Measurements from ENCODE around the gene LYPD6. TPM values are rescaled to one million over a fixed set of nuclear protein-coding genes. Genes with fewer than 3 reads are reported as not detected.
A peak's percentile ranks its signal among the peaks of the same experiment; 100 is the strongest.

Gene LYPD6
- polyA plus RNA-seq, 1 donor, result 5.4 TPM

DNA sequence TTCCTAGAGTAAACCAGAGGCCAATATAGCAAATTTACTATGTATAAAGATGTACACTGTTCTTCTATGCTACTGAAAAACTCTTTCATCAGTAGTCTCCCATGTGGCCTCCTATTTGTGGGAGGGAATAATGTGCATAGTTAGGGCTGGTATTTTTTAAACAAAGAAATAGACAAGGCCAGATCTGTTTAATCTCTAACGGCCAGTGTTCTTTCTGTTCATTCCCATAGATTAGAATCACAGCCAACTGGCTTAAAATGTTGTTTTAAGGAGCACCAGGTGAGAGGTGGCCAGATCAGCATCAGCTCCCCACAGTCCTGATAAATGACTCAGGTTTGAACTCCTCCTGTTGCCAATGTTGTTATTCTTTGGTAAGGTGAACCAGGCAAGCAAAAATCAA lies 12.1 kb downstream of the LYPD6 start:
- Histone ChIP-seq H3K27ac (ENCODE audit: low read length) (no peak overlapping the region), H3K9me3 (ENCODE audit: control insufficient read depth, low read depth, low read length) (no peaks in the 10 kb centered on the region), H3K4me1 (ENCODE audit: control insufficient read depth, insufficient read depth, low read length) (peaks cover 2% of the 10 kb centered on the region), H3K36me3 (ENCODE audit: control insufficient read depth, insufficient read depth, low read length) (no peaks in the 10 kb centered on the region), H3K27me3 (ENCODE audit: control insufficient read depth, insufficient read depth, low read length) (no peaks in the 10 kb centered on the region), H3K4me3 (ENCODE audit: low read length) (no peak overlapping the region)
- no CpG with 5 or more reads among the region's 1 CpG for WGBS (ENCODE audit: insufficient coverage, low lambda C conversion rate)
- DNase-seq, result no peak

DNA sequence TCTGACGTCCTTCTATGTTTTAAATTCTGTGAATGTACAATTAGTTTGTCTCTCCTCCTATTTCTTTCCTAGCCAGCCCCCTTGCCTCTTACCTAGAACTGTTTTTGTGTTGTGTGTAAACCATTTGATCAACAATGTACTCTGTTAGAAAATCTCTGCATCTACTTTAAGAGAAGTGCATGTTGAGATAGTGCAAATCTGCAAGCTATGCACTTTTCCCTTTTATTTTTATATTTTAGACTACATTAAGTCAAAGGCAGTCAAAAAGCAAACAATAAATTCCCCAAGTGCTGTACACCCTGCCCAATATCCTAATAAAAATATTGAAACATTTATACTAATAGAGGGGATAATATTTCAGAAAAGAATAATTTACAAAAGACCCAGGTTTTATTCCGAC lies 13.7 kb downstream of the LYPD6 start:
- H3K27me3 ChIP-seq (ENCODE audit: control insufficient read depth, insufficient read depth, low read length), result no peaks in the 10 kb centered on the region
- H3K27ac ChIP-seq (ENCODE audit: low read length), result no peak overlapping the region
- DNase-seq, result no peak
- H3K4me3 ChIP-seq (ENCODE audit: low read length), result no peak overlapping the region
- H3K4me1 ChIP-seq (ENCODE audit: control insufficient read depth, insufficient read depth, low read length), result no peaks in the 10 kb centered on the region
- no peaks in the 10 kb centered on the region for H3K9me3 ChIP-seq (ENCODE audit: control insufficient read depth, low read depth, low read length)
- no peaks in the 10 kb centered on the region for H3K36me3 ChIP-seq (ENCODE audit: control insufficient read depth, insufficient read depth, low read length)
- 100% methylated on average over 2 of the region's 2 CpGs for WGBS (ENCODE audit: insufficient coverage, low lambda C conversion rate)

DNA sequence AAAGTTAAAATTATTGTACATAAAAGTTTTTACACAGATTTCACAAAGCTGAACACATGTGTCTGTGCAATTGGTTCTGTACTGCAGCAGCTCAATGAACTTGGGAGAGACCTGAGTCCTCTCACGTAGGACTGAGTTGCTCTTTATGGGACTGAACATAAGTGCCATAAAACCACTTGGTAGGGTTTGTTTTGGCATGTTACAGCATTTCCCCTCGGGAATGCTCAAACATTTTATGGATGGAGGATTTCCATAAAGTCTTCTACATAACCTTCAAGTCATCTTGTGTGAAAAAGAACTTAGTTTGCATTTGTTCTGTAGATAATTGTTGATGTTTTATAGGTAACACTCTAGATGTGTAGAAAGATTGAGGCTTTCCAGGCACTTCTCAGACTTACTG lies 15.9 kb downstream of the LYPD6 start:
- Histone ChIP-seq H3K27me3 (ENCODE audit: control insufficient read depth, insufficient read depth, low read length) (no peaks in the 10 kb centered on the region), H3K4me1 (ENCODE audit: control insufficient read depth, insufficient read depth, low read length) (no peaks in the 10 kb centered on the region), H3K27ac (ENCODE audit: low read length) (no peak overlapping the region), H3K36me3 (ENCODE audit: control insufficient read depth, insufficient read depth, low read length) (no peaks in the 10 kb centered on the region), H3K9me3 (ENCODE audit: control insufficient read depth, low read depth, low read length) (no peaks in the 10 kb centered on the region), H3K4me3 (ENCODE audit: low read length) (no peak overlapping the region)
- WGBS (ENCODE audit: insufficient coverage, low lambda C conversion rate), result 100% methylated on average over 1 of the region's 2 CpGs
- no peak for DNase-seq

DNA sequence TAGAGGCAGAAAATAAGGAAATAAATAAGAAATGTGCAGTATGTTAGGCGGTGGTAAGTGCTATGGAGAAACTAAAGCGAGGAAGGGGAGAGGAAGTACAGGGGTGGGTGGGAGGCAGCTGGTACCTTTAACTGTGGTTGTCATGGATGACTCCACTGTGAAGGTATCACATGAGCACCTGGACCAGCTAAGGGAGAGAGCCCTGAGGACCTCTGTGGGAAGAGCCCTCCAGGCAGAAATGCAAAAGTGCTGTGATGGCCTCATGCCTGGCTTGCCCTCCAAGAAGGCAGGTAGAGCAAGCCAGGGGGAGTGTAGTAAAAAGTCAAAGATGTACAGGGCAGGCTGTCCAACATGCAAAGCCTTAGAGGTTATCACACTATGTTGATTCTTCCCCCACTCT lies 17.9 kb downstream of the LYPD6 start:
- Histone ChIP-seq H3K4me3 (ENCODE audit: low read length) (no peak overlapping the region), H3K9me3 (ENCODE audit: control insufficient read depth, low read depth, low read length) (no peaks in the 10 kb centered on the region), H3K27ac (ENCODE audit: low read length) (no peak overlapping the region), H3K36me3 (ENCODE audit: control insufficient read depth, insufficient read depth, low read length) (no peaks in the 10 kb centered on the region), H3K27me3 (ENCODE audit: control insufficient read depth, insufficient read depth, low read length) (no peaks in the 10 kb centered on the region), H3K4me1 (ENCODE audit: control insufficient read depth, insufficient read depth, low read length) (no peaks in the 10 kb centered on the region)
- no peak for DNase-seq
- no CpG with 5 or more reads among the region's 2 CpGs for WGBS (ENCODE audit: insufficient coverage, low lambda C conversion rate)

DNA sequence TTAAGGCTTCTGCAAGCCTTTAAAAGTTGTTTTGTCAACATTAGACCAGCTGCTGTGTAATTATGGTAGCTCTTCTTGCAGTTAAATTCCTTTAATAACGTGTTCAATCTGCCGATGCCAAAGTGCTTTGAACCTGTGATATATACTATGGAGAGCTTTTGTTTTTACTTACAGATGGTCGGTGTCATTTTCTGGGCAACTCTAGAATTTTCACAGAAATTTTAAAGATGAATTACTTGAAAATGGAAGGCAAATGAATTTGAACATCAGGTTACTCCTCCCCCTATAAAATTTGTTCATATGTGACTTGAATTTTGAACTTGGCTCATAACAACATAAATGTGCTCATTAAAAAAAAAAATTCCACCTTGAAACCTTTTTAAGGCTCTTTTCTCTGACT lies 23.0 kb downstream of the LYPD6 start:
- Histone ChIP-seq H3K36me3 (ENCODE audit: control insufficient read depth, insufficient read depth, low read length) (no peaks in the 10 kb centered on the region), H3K4me3 (ENCODE audit: low read length) (no peak overlapping the region), H3K9me3 (ENCODE audit: control insufficient read depth, low read depth, low read length) (no peaks in the 10 kb centered on the region), H3K4me1 (ENCODE audit: control insufficient read depth, insufficient read depth, low read length) (peaks cover 10% of the 10 kb centered on the region), H3K27ac (ENCODE audit: low read length) (no peak overlapping the region), H3K27me3 (ENCODE audit: control insufficient read depth, insufficient read depth, low read length) (no peaks in the 10 kb centered on the region)
- DNase-seq, result no peak
- 84% methylated on average over 3 of the region's 3 CpGs for whole genome bisulfite sequencing (ENCODE audit: insufficient coverage, low lambda C conversion rate)

DNA sequence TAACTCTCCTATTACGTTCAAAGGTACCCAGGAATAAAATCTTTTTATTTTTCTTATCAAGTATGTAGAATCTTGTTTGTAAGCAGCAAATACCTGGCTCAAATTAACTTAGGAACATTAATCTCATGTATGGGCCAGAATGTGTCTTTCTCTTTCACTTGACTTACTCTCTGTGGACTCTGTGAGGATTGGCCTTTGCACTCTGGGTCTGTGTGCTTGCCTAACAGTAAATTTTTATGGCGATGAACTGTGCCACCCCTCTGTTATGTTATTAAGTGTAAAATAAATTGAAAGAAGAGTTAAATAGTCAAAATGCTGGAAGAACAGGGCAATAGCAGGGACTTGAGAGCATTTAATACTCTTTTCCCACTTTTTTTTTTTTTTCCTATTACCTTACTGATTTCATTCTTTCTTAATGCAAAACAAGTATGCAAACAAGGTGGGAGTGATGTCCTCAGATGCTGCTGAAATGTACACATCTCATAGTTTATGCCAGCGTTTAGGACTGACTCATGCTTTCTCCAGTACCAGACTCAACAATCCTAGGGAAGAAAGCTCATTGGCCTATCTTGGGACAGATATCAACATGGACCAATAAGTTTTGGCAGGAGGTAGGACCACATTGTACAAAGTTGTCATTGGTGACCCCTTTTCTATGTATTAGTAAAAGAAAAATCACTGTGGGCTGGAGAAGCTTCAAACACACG lies 25.5 kb downstream of the LYPD6 start:
- peak; percentile 64 to 89 for DNase-seq
- no peaks in the 10 kb centered on the region for H3K27me3 ChIP-seq (ENCODE audit: control insufficient read depth, insufficient read depth, low read length)
- no peaks in the 10 kb centered on the region for H3K36me3 ChIP-seq (ENCODE audit: control insufficient read depth, insufficient read depth, low read length)
- peak overlapping the region; percentile 51 for H3K27ac ChIP-seq (ENCODE audit: low read length)
- H3K4me1 ChIP-seq (ENCODE audit: control insufficient read depth, insufficient read depth, low read length), result peaks cover 10% of the 10 kb centered on the region
- 33% methylated on average over 1 of the region's 4 CpGs for WGBS (ENCODE audit: insufficient coverage, low lambda C conversion rate)
- H3K4me3 ChIP-seq (ENCODE audit: low read length), result no peak overlapping the region
- H3K9me3 ChIP-seq (ENCODE audit: control insufficient read depth, low read depth, low read length), result no peaks in the 10 kb centered on the region

DNA sequence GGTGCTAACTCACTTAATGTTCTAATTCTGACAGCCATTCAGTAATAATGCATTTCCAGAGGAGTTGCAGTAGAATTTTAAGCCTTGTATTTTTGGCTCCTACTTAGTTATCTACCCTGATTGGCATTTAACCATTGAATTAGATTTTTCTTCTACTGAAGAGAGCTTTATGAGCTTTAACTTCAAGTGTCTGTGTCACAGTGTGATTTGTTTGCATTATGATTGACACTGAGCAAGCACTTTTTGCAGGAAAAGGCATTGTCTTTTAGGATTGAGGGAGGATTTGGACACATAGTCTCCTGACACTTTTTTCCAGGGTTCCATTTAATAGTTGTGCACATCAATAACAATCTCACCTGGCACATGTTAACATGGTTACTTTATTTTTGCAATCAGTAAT lies 26.7 kb downstream of the LYPD6 start:
- no peaks in the 10 kb centered on the region for H3K27me3 ChIP-seq (ENCODE audit: control insufficient read depth, insufficient read depth, low read length)

DNA sequence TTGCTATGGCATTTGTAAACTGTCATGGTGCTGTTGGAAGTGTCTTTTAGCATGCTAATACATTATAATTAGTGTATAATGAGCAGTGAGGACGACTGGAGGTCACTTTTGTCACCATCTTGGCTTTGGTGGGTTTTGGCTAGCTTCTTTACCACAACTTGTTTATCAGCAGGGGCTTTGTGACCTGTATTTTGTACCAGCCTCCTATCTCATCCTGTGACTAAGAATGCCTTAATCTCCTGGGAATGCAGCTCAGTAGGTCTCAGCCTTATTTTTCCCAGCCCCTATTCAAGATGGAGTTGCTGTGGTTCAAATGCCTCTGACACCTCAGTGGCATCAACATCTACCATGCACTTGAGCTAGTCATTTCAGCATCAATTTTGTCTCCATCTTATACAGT lies 29.7 kb downstream of the LYPD6 start:
- Histone ChIP-seq H3K27ac (ENCODE audit: low read length) (no peak overlapping the region), H3K4me3 (ENCODE audit: low read length) (no peak overlapping the region), H3K27me3 (ENCODE audit: control insufficient read depth, insufficient read depth, low read length) (no peaks in the 10 kb centered on the region), H3K36me3 (ENCODE audit: control insufficient read depth, insufficient read depth, low read length) (no peaks in the 10 kb centered on the region), H3K4me1 (ENCODE audit: control insufficient read depth, insufficient read depth, low read length) (peaks cover 10% of the 10 kb centered on the region), H3K9me3 (ENCODE audit: control insufficient read depth, low read depth, low read length) (no peaks in the 10 kb centered on the region)
- DNase-seq, result no peak
- 40% methylated on average over 1 of the region's 1 CpG for WGBS (ENCODE audit: insufficient coverage, low lambda C conversion rate)

More for the DNA sequence above, 26.7 kb downstream of the LYPD6 start:
- H3K27ac ChIP-seq (ENCODE audit: low read length), result no peak overlapping the region
- no peak overlapping the region for H3K4me3 ChIP-seq (ENCODE audit: low read length)
- no peaks in the 10 kb centered on the region for H3K36me3 ChIP-seq (ENCODE audit: control insufficient read depth, insufficient read depth, low read length)
- H3K4me1 ChIP-seq (ENCODE audit: control insufficient read depth, insufficient read depth, low read length), result peaks cover 10% of the 10 kb centered on the region
- H3K9me3 ChIP-seq (ENCODE audit: control insufficient read depth, low read depth, low read length), result no peaks in the 10 kb centered on the region
- DNase-seq, result no peak

DNA sequence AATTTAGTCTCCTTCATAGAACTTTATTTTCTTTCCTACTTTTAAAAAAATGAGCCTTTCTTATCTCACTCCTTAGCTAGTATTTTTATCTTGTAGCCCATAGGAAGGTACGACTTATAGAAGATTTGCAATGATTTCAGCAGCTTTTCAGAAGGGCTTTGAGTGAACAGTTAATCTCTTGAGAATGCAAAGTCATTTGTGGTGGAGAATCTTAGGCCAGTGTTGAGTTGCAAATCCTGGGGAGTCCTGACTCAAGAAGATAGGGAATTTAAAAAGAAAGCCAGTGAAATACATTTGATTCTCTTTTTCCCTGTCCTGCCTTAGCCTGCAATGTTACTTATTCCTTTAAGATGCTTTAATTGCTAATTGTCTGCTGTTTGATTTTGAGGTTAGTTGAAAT lies 33.6 kb downstream of the LYPD6 start:
- Histone ChIP-seq H3K4me1 (ENCODE audit: control insufficient read depth, insufficient read depth, low read length) (peaks cover 8% of the 10 kb centered on the region), H3K27me3 (ENCODE audit: control insufficient read depth, insufficient read depth, low read length) (no peaks in the 10 kb centered on the region), H3K9me3 (ENCODE audit: control insufficient read depth, low read depth, low read length) (no peaks in the 10 kb centered on the region), H3K4me3 (ENCODE audit: low read length) (no peak overlapping the region), H3K36me3 (ENCODE audit: control insufficient read depth, insufficient read depth, low read length) (no peaks in the 10 kb centered on the region), H3K27ac (ENCODE audit: low read length) (no peak overlapping the region)
- WGBS (ENCODE audit: insufficient coverage, low lambda C conversion rate), result no CpG with 5 or more reads among the region's 1 CpG
- no peak for DNase-seq

DNA sequence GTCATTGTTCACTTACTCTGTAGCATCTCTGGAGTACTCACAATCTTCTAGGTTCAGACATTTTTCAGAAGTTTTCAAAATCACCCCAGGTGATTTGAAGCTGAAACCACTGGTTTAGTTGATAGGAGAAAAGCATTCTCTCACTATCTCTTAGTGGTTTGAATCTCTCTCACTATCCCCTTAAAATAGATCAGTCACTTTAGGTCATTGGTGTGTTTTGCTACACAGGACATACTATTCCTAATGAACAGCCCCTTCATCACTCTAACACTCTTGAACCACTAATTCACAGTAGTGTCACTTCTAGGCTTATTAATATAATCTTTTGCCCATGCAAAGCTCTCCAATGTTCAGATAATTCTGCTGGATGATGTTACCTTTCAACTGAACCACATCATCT lies 34.5 kb downstream of the LYPD6 start:
- no peak overlapping the region for H3K4me3 ChIP-seq (ENCODE audit: low read length)
- no peak for DNase-seq
- H3K27me3 ChIP-seq (ENCODE audit: control insufficient read depth, insufficient read depth, low read length), result no peaks in the 10 kb centered on the region
- H3K36me3 ChIP-seq (ENCODE audit: control insufficient read depth, insufficient read depth, low read length), result no peaks in the 10 kb centered on the region
- peaks cover 8% of the 10 kb centered on the region for H3K4me1 ChIP-seq (ENCODE audit: control insufficient read depth, insufficient read depth, low read length)
- no peak overlapping the region for H3K27ac ChIP-seq (ENCODE audit: low read length)
- no peaks in the 10 kb centered on the region for H3K9me3 ChIP-seq (ENCODE audit: control insufficient read depth, low read depth, low read length)

DNA sequence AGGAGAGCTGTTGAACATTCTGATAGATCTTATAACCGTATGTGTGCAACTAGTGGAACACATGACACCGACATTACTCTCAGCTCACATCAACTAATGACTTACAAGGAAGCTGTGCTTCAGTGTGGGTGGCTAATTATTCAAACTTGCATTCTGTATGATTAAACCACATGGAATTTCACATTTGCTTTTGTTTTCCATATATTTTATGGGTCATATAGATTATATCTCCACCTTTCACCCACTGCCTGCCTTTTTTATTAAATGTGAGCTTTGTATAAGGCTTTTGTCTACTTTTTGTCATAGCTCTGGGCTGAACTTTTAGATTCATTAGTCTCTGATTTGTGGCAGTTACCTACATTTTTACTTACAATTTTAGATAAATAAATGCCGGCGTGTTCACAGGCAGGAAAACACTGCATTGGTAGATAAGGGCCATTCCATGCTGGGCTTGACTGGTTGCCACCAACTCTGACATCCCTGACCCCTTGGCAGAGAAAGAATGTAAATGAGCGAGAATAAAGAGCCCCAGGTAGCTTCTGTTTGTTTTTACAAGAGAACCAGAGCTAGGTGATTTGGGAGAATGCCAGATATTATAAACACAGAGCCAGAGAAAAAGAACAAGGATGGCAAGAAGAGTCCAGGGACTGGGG lies 35.7 kb downstream of the LYPD6 start:
- no peaks in the 10 kb centered on the region for H3K27me3 ChIP-seq (ENCODE audit: control insufficient read depth, insufficient read depth, low read length)
- peak; percentile 23 to 52 for DNase-seq
- no peaks in the 10 kb centered on the region for H3K9me3 ChIP-seq (ENCODE audit: control insufficient read depth, low read depth, low read length)
- peaks cover 8% of the 10 kb centered on the region for H3K4me1 ChIP-seq (ENCODE audit: control insufficient read depth, insufficient read depth, low read length)
- no peaks in the 10 kb centered on the region for H3K36me3 ChIP-seq (ENCODE audit: control insufficient read depth, insufficient read depth, low read length)
- no peak overlapping the region for H3K4me3 ChIP-seq (ENCODE audit: low read length)
- no peak overlapping the region for H3K27ac ChIP-seq (ENCODE audit: low read length)
- WGBS (ENCODE audit: insufficient coverage, low lambda C conversion rate), result 18% methylated on average over 1 of the region's 5 CpGs
